Prostate gland (tissue), 2 donors: ENCODE data around the gene HARBI1. TPM values are rescaled to one million over a fixed set of nuclear protein-coding genes. Genes with fewer than 3 reads are reported as not detected.

Source experiments
- DNase-seq: peaks from one replicate; pipeline ENCODE4 v3.0.0-alpha.2; 2019; ENCODE audit warnings: low spot score
- H3K27ac ChIP-seq, 2 donors: fragments of 200-600 bp; sonication (generic); 2 replicates each; pipeline ENCODE4 v1.5.1; 2017 to 2019
- H3K27me3 ChIP-seq: fragments of 200-600 bp; sonication (generic); replicated peaks from 2 replicates; pipeline ENCODE4 v1.5.1; 2019; ENCODE audit not compliant: insufficient read depth
- H3K36me3 ChIP-seq, 2 donors: fragments of 200-600 bp; sonication (generic); 1 replicate in 1 of 2; 2 replicates in 1 of 2; pipeline versions ENCODE4 v1.5.1 to v1.8.1; 2017 to 2019
- H3K4me1 ChIP-seq: fragments of 200-600 bp; sonication (generic); replicated peaks from 2 replicates; pipeline ENCODE4 v1.5.1; 2019
- H3K4me3 ChIP-seq, 2 donors: fragments of 200-600 bp; sonication (generic); 2 replicates each; pipeline ENCODE4 v1.5.1; 2017 to 2019
- H3K9me3 ChIP-seq: fragments of 200-600 bp; sonication (generic); 2 replicates; pipeline ENCODE4 v1.5.1; 2017
- CTCF ChIP-seq, 4 experiments: fragments of 200-600 bp in 2 of 4; fragments of 450-650 bp in 2 of 4; sonication (generic) in 2 of 4; IDR thresholded peaks; 1 replicate in 3 of 4; 2 replicates in 1 of 4; pipeline ENCODE4 v1.5.1; 2016 to 2019; ENCODE audit warnings: antibody characterized with exemption in 4 of 4, mild to moderate bottlenecking in 2 of 4, moderate library complexity in 2 of 4
- POLR2A ChIP-seq: fragments of 450-650 bp; IDR thresholded peaks from one replicate; pipeline ENCODE4 v1.6.1; 2016; ENCODE audit warnings: antibody characterized with exemption, mild to moderate bottlenecking
- POLR2AphosphoS5 ChIP-seq: sonication (generic); formaldehyde crosslinking; IDR thresholded peaks from one replicate; pipeline ENCODE4 v1.6.1; 2017; ENCODE audit warnings: antibody characterized with exemption
- WGBS: methylation state at CpG from one replicate; pipeline ENCODE4 v1.1.5; 2018; 5-methylcytosine and 5-hydroxymethylcytosine counted together
- intact Hi-C: fragments of 100-400 bp; cut with DNase I; formaldehyde crosslinking; loops from one replicate; pipeline ENCODE4 v1.14.2; 2022
- total RNA-seq, 2 donors: library from RNA; depleted of rRNA; stranded (reverse); fragments of >200 nt; gene quantifications; one replicate each; pipeline ENCODE4 v1.1.0, GENCODE V29; 2016

Gene HARBI1
- total RNA-seq, 2 donors from 2014 or later, result 3.1 to 4.1 TPM

GRCh38 chr11:46582588-46582987 lies 34.4 kb downstream of the HARBI1 start:
- no peaks in the 10 kb centered on the region for H3K9me3 ChIP-seq
- H3K27ac ChIP-seq, result no peak overlapping the region
- no peaks in the 10 kb centered on the region for H3K4me1 ChIP-seq
- no peak overlapping the region for H3K4me3 ChIP-seq
- 74% methylated on average over 5 of the region's 5 CpGs for WGBS
- H3K36me3 ChIP-seq, result no peaks in the 10 kb centered on the region
- TF ChIP-seq CTCF (IDR thresholded peaks at IDR 0.05) (no peak), POLR2AphosphoS5 (no peak), POLR2A (no peak)
- intact Hi-C loops, result no loop called here
- H3K27me3 ChIP-seq, result no peaks in the 10 kb centered on the region
- DNase-seq, result no peak

- H3K9me3 ChIP-seq, result no peaks in the 10 kb centered on the region
- DNase-seq, result no peak
- 100% methylated on average over 1 of the region's 1 CpG for WGBS
- no peaks in the 10 kb centered on the region for H3K27me3 ChIP-seq
- no peaks in the 10 kb centered on the region for H3K4me1 ChIP-seq
- no peak overlapping the region for H3K27ac ChIP-seq
- no peak for TF ChIP-seq POLR2AphosphoS5
- intact Hi-C loops, result no loop called here
- H3K36me3 ChIP-seq, result no peaks in the 10 kb centered on the region
- no peak overlapping the region for H3K4me3 ChIP-seq
These were observed 40.0 kb downstream of the HARBI1 start for GRCh38 chr11:46577058-46577457.

GRCh38 chr11:46574656-46575055 lies 42.4 kb downstream of the HARBI1 start:
- Histone ChIP-seq H3K27me3 (no peaks in the 10 kb centered on the region), H3K4me1 (no peaks in the 10 kb centered on the region), H3K4me3 (no peak overlapping the region), H3K36me3 (no peaks in the 10 kb centered on the region), H3K27ac (no peak overlapping the region), H3K9me3 (no peaks in the 10 kb centered on the region)
- intact Hi-C loops, result no loop called here
- no peak for DNase-seq
- 0% methylated on average over 1 of the region's 1 CpG for WGBS
- TF ChIP-seq POLR2AphosphoS5 (no peak), CTCF (IDR thresholded peaks at IDR 0.05) (no peak), POLR2A (no peak)

- no peak overlapping the region for H3K4me3 ChIP-seq
- no peak overlapping the region for H3K27ac ChIP-seq
- DNase-seq, result no peak
- H3K4me1 ChIP-seq, result no peaks in the 10 kb centered on the region
- TF ChIP-seq CTCF (IDR thresholded peaks at IDR 0.05) (no peak), POLR2A (no peak), POLR2AphosphoS5 (no peak)
- intact Hi-C loops, result no loop called here
- no peaks in the 10 kb centered on the region for H3K27me3 ChIP-seq
- no peaks in the 10 kb centered on the region for H3K9me3 ChIP-seq
- H3K36me3 ChIP-seq, result no peaks in the 10 kb centered on the region
- WGBS, result 40% methylated on average over 2 of the region's 2 CpGs
These were observed 46.1 kb downstream of the HARBI1 start for GRCh38 chr11:46570790-46571398.

GRCh38 chr11:46565232-46565840 lies 51.7 kb downstream of the HARBI1 start:
- Histone ChIP-seq H3K9me3 (no peaks in the 10 kb centered on the region), H3K4me1 (no peaks in the 10 kb centered on the region), H3K36me3 (no peaks in the 10 kb centered on the region), H3K4me3 (no peak overlapping the region), H3K27ac (no peak overlapping the region), H3K27me3 (no peaks in the 10 kb centered on the region)
- intact Hi-C loops, result no loop called here
- no peak for DNase-seq
- TF ChIP-seq POLR2A, result no peak
- no peak for TF ChIP-seq CTCF (IDR thresholded peaks at IDR 0.05)
- TF ChIP-seq POLR2AphosphoS5, result no peak
- 72% methylated on average over 7 of the region's 7 CpGs for WGBS
